ENCODE results near the gene CENPE.
"Not testable (repeated sequence)": the region's sequence is repeated elsewhere in the genome, so short reads cannot be mapped to it uniquely, and the experiment has no call there.

The CENPE gene

GRCh38 chr4:103198111-103198765 is at the start of gene CENPE:
TSS of gene CENPE (minus strand) at chr4:103198343. CDS start at chr4:103198319, 24 bp downstream.
- peak; percentile 59 to 87 for DNase-seq

GRCh38 chr4:103244251-103244650 is 46.1 kb upstream of the CENPE start:
- no peak for DNase-seq

- not testable (repeated sequence) for DNase-seq
Measured at GRCh38 chr4:103230938-103231337, 32.8 kb upstream of the CENPE start.

- not testable (repeated sequence) for DNase-seq
Measured at GRCh38 chr4:103223556-103223955, 25.4 kb upstream of the CENPE start.

GRCh38 chr4:103207673-103208072 is 9.5 kb upstream of the CENPE start:
- DNase-seq = peak in 1 of 2 experiments; percentile 46

GRCh38 chr4:103204111-103204510 is 6.0 kb upstream of the CENPE start:
- peak in 1 of 2 experiments; percentile 30 for DNase-seq

GRCh38 chr4:103201724-103202123 is 3.6 kb upstream of the CENPE start:
- no peak for DNase-seq

- DNase-seq = no peak
Measured at GRCh38 chr4:103201253-103201652, 3.1 kb upstream of the CENPE start.

- no peak for DNase-seq
Measured at GRCh38 chr4:103199009-103199408, 866 bp upstream of the CENPE start.

GRCh38 chr4:103197765-103198110 is 405 bp downstream of the CENPE start:
- DNase-seq = no peak

- no peak for DNase-seq
Measured at GRCh38 chr4:103193457-103193856, 4.7 kb downstream of the CENPE start.

GRCh38 chr4:103171006-103171405 is 27.1 kb downstream of the CENPE start:
- no peak for DNase-seq

GRCh38 chr4:103169750-103170149 is 28.4 kb downstream of the CENPE start:
- DNase-seq = not testable (repeated sequence)

GRCh38 chr4:103168993-103169392 is 29.1 kb downstream of the CENPE start:
- no peak for DNase-seq

- DNase-seq = no peak
Measured at GRCh38 chr4:103162176-103162575, 36.0 kb downstream of the CENPE start.

GRCh38 chr4:103158760-103159159 is 39.4 kb downstream of the CENPE start:
- DNase-seq = no peak

GRCh38 chr4:103156106-103156505 is 42.0 kb downstream of the CENPE start:
- no peak for DNase-seq

GRCh38 chr4:103152381-103152780 is 45.8 kb downstream of the CENPE start:
- DNase-seq = peak in 1 of 2 experiments; percentile 6

- no peak for DNase-seq
Measured at GRCh38 chr4:103150677-103151076, 47.5 kb downstream of the CENPE start.

GRCh38 chr4:103144926-103145325 is 53.2 kb downstream of the CENPE start:
- DNase-seq = no peak

GRCh38 chr4:103137446-103137827 is 60.7 kb downstream of the CENPE start:
- no peak for DNase-seq

GRCh38 chr4:103136671-103137445 is 61.3 kb downstream of the CENPE start:
- no peak for DNase-seq

GRCh38 chr4:103129174-103129573 is 69.0 kb downstream of the CENPE start:
- DNase-seq = no peak

GRCh38 chr4:103126126-103126525 is 72.0 kb downstream of the CENPE start:
- DNase-seq = no peak

GRCh38 chr4:103123114-103123513 is 75.0 kb downstream of the CENPE start:
- DNase-seq = no peak

Data from NCI-H526 (cell line).